ENCODE data around the gene RSPH10B. TPM values are rescaled to one million over a fixed set of nuclear protein-coding genes. Genes with fewer than 3 reads are reported as not detected.
"Not testable (repeated sequence)": the region's sequence is repeated elsewhere in the genome, so short reads cannot be mapped to it uniquely, and the experiment has no call there.

RSPH10B gene
- under 1 TPM; 0.28 to 0.91 TPM for total RNA-seq

GRCh38 chr7:5970347-5970911 is at the start of gene RSPH10B:
Gene RSPH10B, minus strand, starts transcription at chr7:5970689. Its CDS starts 3,573 bp downstream, at chr7:5967116.
- H3K4me1 Mint-ChIP-seq (ENCODE audit: low read depth); H3K9me3 Mint-ChIP-seq; DNase-seq; H3K36me3 Mint-ChIP-seq (ENCODE audit: insufficient read depth in 2 of 2); H3K27ac Mint-ChIP-seq; H3K27me3 Mint-ChIP-seq (ENCODE audit: low read depth); H3K4me3 Mint-ChIP-seq; ATAC-seq (replicated peaks in 1 of 2): not testable (repeated sequence)

- H3K36me3 Mint-ChIP-seq (ENCODE audit: insufficient read depth in 2 of 2): peaks cover 13 to 42% of the 10 kb centered on the region in 2 donors
Observed at GRCh38 chr7:6016653-6016966, 46.1 kb upstream of the RSPH10B start.

GRCh38 chr7:6015917-6016652 is 45.6 kb upstream of the RSPH10B start:
- peak overlapping the region; percentile 19 to 64 for H3K4me3 Mint-ChIP-seq
- no peaks in the 10 kb centered on the region for H3K27me3 Mint-ChIP-seq (ENCODE audit: low read depth)
- peaks cover 50% of the 10 kb centered on the region for H3K4me1 Mint-ChIP-seq (ENCODE audit: low read depth)
- H3K27ac Mint-ChIP-seq: peak overlapping the region; percentile 91
- DNase-seq: peak; percentile 67 to 73
- ATAC-seq (replicated peaks in 1 of 2): peak; percentile 70 to 73
- peaks cover 13 to 40% of the 10 kb centered on the region in 2 donors for H3K36me3 Mint-ChIP-seq (ENCODE audit: insufficient read depth in 2 of 2)
- H3K9me3 Mint-ChIP-seq: no peaks in the 10 kb centered on the region

More at GRCh38 chr7:6016653-6016966, 46.1 kb upstream of the RSPH10B start:
- Mint-ChIP-seq H3K4me3 (peak overlapping the region; percentile 19 to 64), H3K27me3 (ENCODE audit: low read depth) (no peaks in the 10 kb centered on the region), H3K4me1 (ENCODE audit: low read depth) (peaks cover 45% of the 10 kb centered on the region), H3K9me3 (no peaks in the 10 kb centered on the region), H3K27ac (peak overlapping the region; percentile 91)
- DNase-seq (no peak), ATAC-seq (replicated peaks in 1 of 2) (no peak)

GRCh38 chr7:6012355-6013104 is 42.0 kb upstream of the RSPH10B start:
- H3K4me1 Mint-ChIP-seq (ENCODE audit: low read depth): peaks cover 67% of the 10 kb centered on the region
- H3K4me3 Mint-ChIP-seq: peak overlapping the region; percentile 15 to 21
- H3K27me3 Mint-ChIP-seq (ENCODE audit: low read depth): no peaks in the 10 kb centered on the region
- H3K9me3 Mint-ChIP-seq: no peaks in the 10 kb centered on the region
- H3K27ac Mint-ChIP-seq: peak overlapping the region; percentile 95
- ATAC-seq (replicated peaks in 1 of 2): peak; percentile 2 to 24
- peak; percentile 16 to 22 for DNase-seq
- H3K36me3 Mint-ChIP-seq (ENCODE audit: insufficient read depth in 2 of 2): peaks cover 9 to 25% of the 10 kb centered on the region in 2 donors

GRCh38 chr7:6011541-6011940 is 41.1 kb upstream of the RSPH10B start:
- H3K27me3 Mint-ChIP-seq (ENCODE audit: low read depth): no peaks in the 10 kb centered on the region
- H3K9me3 Mint-ChIP-seq: no peaks in the 10 kb centered on the region
- H3K4me3 Mint-ChIP-seq: peak overlapping the region; percentile 89 to 92
- H3K36me3 Mint-ChIP-seq (ENCODE audit: insufficient read depth in 2 of 2): peaks cover 8 to 22% of the 10 kb centered on the region in 2 donors
- DNase-seq: no peak
- ATAC-seq (replicated peaks in 1 of 2): no peak
- peak overlapping the region; percentile 95 for H3K27ac Mint-ChIP-seq
- peaks cover 68% of the 10 kb centered on the region for H3K4me1 Mint-ChIP-seq (ENCODE audit: low read depth)

GRCh38 chr7:6010370-6010769 is 39.9 kb upstream of the RSPH10B start:
- not testable (repeated sequence) for ATAC-seq (replicated peaks in 1 of 2); H3K27me3 Mint-ChIP-seq (ENCODE audit: low read depth); H3K9me3 Mint-ChIP-seq; DNase-seq
- H3K4me1 Mint-ChIP-seq (ENCODE audit: low read depth): peaks cover 56% of the 10 kb centered on the region
- peak overlapping the region; percentile 95 for H3K27ac Mint-ChIP-seq
- H3K36me3 Mint-ChIP-seq (ENCODE audit: insufficient read depth in 2 of 2): peaks cover 6 to 13% of the 10 kb centered on the region in 2 donors
- peak overlapping the region; percentile 89 to 92 for H3K4me3 Mint-ChIP-seq

- Mint-ChIP-seq H3K36me3 (ENCODE audit: insufficient read depth in 2 of 2) (peaks cover 2 to 7% of the 10 kb centered on the region in 2 donors), H3K27ac (peak within 1 kb of the TSS; percentile 95), H3K9me3 (no peaks in the 10 kb centered on the region), H3K4me1 (ENCODE audit: low read depth) (peaks cover 44% of the 10 kb centered on the region), H3K4me3 (peak within 1 kb of the TSS; percentile 89 to 92), H3K27me3 (ENCODE audit: low read depth) (no peaks in the 10 kb centered on the region)
- ATAC-seq (replicated peaks in 1 of 2): peak; percentile 93 to 94
- DNase-seq: peak; percentile 98
Observed at GRCh38 chr7:6008668-6009611, 38.5 kb upstream of the RSPH10B start, which contains the start of the genes AIMP2 and PMS2. Gene AIMP2, plus strand, starts transcription at chr7:6009272. Its CDS starts 92 bp downstream, at chr7:6009364. Gene PMS2, minus strand, starts transcription at chr7:6009049. Its CDS starts 30 bp downstream, at chr7:6009019.

GRCh38 chr7:6007835-6008590 is 37.5 kb upstream of the RSPH10B start:
- peaks cover 42% of the 10 kb centered on the region for H3K4me1 Mint-ChIP-seq (ENCODE audit: low read depth)
- H3K4me3 Mint-ChIP-seq: peak overlapping the region; percentile 72 to 89
- H3K36me3 Mint-ChIP-seq (ENCODE audit: insufficient read depth in 2 of 2); ATAC-seq (replicated peaks in 1 of 2); DNase-seq; H3K27me3 Mint-ChIP-seq (ENCODE audit: low read depth); H3K9me3 Mint-ChIP-seq: not testable (repeated sequence)
- H3K27ac Mint-ChIP-seq: peak overlapping the region; percentile 82

- no peak for DNase-seq
- Mint-ChIP-seq H3K27ac (peak overlapping the region; percentile 82), H3K4me3 (peak overlapping the region; percentile 72 to 89), H3K27me3 (ENCODE audit: low read depth) (no peaks in the 10 kb centered on the region), H3K36me3 (ENCODE audit: insufficient read depth in 2 of 2) (peaks cover 4 to 5% of the 10 kb centered on the region in 2 donors), H3K9me3 (no peaks in the 10 kb centered on the region), H3K4me1 (ENCODE audit: low read depth) (peaks cover 36% of the 10 kb centered on the region)
- ATAC-seq (replicated peaks in 1 of 2): no peak
Observed at GRCh38 chr7:6007386-6007785, 36.9 kb upstream of the RSPH10B start.

GRCh38 chr7:5997210-5997808 is 26.8 kb upstream of the RSPH10B start:
- no peaks in the 10 kb centered on the region for H3K4me1 Mint-ChIP-seq (ENCODE audit: low read depth)
- peak; percentile 41 to 42 for DNase-seq
- no peaks in the 10 kb centered on the region for H3K27me3 Mint-ChIP-seq (ENCODE audit: low read depth)

GRCh38 chr7:5987061-5987460 is 16.6 kb upstream of the RSPH10B start:
- not testable (repeated sequence) for H3K9me3 Mint-ChIP-seq; H3K27ac Mint-ChIP-seq; ATAC-seq (replicated peaks in 1 of 2); H3K27me3 Mint-ChIP-seq (ENCODE audit: low read depth); H3K4me3 Mint-ChIP-seq; DNase-seq; H3K4me1 Mint-ChIP-seq (ENCODE audit: low read depth)
- H3K36me3 Mint-ChIP-seq (ENCODE audit: insufficient read depth in 2 of 2): peaks cover 6 to 13% of the 10 kb centered on the region in 2 donors

More at GRCh38 chr7:5997210-5997808, 26.8 kb upstream of the RSPH10B start:
- ATAC-seq (replicated peaks in 1 of 2): peak; percentile 43 to 53
- Mint-ChIP-seq H3K4me3 (no peak overlapping the region), H3K27ac (no peak overlapping the region), H3K36me3 (ENCODE audit: insufficient read depth in 2 of 2) (peaks cover 8 to 29% of the 10 kb centered on the region in 2 donors), H3K9me3 (no peaks in the 10 kb centered on the region)
